Neutrophil (primary cell): Measurements from ENCODE around the gene CHAD.

Experiments used
- H3K27ac ChIP-seq: fragments of 200-600 bp; sonication (generic); 2 replicates; pipeline ENCODE4 v1.5.1; 2016; ENCODE audit warnings: mild to moderate bottlenecking, moderate library complexity
- H3K27me3 ChIP-seq: fragments of 200-600 bp; sonication (generic); 2 replicates; pipeline ENCODE4 v1.6.0; 2016; ENCODE audit warnings: mild to moderate bottlenecking
- H3K36me3 ChIP-seq: fragments of 200-600 bp; sonication (generic); 2 replicates; pipeline ENCODE4 v1.5.1; 2017
- H3K4me1 ChIP-seq, 2 experiments: fragments of 200-600 bp in 1 of 2; sonication (generic) in 1 of 2; 1 replicate in 1 of 2; 2 replicates in 1 of 2; pipeline versions ENCODE4 v1.5.1 to v1.6.1; 2013 to 2016; ENCODE audit warnings: low read depth in 1 of 2, low read length in 1 of 2, mild to moderate bottlenecking in 1 of 2, moderate library complexity in 1 of 2; ENCODE audit not compliant: control insufficient read depth in 1 of 2, insufficient read depth in 1 of 2
- H3K4me3 ChIP-seq, 2 experiments: fragments of 200-600 bp in 1 of 2; sonication (generic) in 1 of 2; 1 replicate in 1 of 2; 2 replicates in 1 of 2; pipeline ENCODE4 v1.5.1; 2013 to 2016; ENCODE audit warnings: low read depth in 1 of 2, low read length in 1 of 2, mild to moderate bottlenecking in 1 of 2, moderate library complexity in 1 of 2
- H3K9me3 ChIP-seq: fragments of 200-600 bp; sonication (generic); 2 replicates; pipeline ENCODE4 v1.5.1; 2016
- CTCF ChIP-seq: fragments of 200-600 bp; sonication (generic); IDR thresholded peaks from 2 replicates; pipeline ENCODE4 v1.5.1; 2016; ENCODE audit warnings: antibody characterized with exemption

CHAD gene

GRCh38 chr17:50448643-50449042, 20.0 kb downstream of the CHAD start:
- no peak overlapping the region for H3K4me3 ChIP-seq
- H3K27ac ChIP-seq: no peak overlapping the region
- peaks cover 8 to 13% of the 10 kb centered on the region in 2 experiments for H3K4me1 ChIP-seq
- H3K27me3 ChIP-seq: no peaks in the 10 kb centered on the region
- no peak for TF ChIP-seq CTCF
- H3K36me3 ChIP-seq: no peaks in the 10 kb centered on the region
- H3K9me3 ChIP-seq: no peaks in the 10 kb centered on the region

- no peak for TF ChIP-seq CTCF
- Histone ChIP-seq H3K9me3 (no peaks in the 10 kb centered on the region), H3K4me3 (no peak overlapping the region), H3K27ac (no peak overlapping the region), H3K36me3 (no peaks in the 10 kb centered on the region), H3K27me3 (no peaks in the 10 kb centered on the region), H3K4me1 (peaks cover 8 to 9% of the 10 kb centered on the region in 2 experiments)
Observed at GRCh38 chr17:50447870-50448595, 20.6 kb downstream of the CHAD start.

DNA sequence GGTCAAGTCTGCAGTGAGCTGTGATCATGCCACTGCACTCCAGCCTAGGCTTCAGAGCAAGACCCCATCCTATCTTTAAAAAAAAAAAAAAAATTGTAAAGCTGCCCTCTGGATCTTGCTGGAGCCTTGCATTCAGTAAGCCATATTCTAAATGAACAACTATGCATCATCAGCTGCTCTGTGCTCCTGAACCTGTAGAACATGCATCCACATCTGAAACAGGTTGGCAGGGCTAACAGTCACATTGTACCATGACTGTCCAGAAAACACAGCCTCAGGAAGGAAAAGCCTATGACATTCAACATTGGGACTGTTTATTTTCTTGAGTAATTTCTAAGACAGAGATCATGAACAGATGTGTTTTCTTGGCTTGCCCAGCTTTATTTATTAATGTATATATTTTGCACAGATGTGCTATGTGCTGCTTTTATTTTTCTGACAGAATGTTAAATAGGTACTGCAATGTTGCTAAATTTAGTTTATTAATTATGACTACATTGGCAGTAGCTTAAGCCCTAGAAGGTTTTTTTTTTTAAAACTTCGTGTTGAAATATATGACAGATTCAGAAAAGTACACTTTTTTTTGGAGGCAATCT, 22.9 kb downstream of the CHAD start:
- Histone ChIP-seq H3K27ac (no peak overlapping the region), H3K36me3 (no peaks in the 10 kb centered on the region), H3K27me3 (no peaks in the 10 kb centered on the region), H3K4me3 (no peak overlapping the region), H3K4me1 (no peaks in the 10 kb centered on the region), H3K9me3 (no peaks in the 10 kb centered on the region)
- no peak for TF ChIP-seq CTCF

DNA sequence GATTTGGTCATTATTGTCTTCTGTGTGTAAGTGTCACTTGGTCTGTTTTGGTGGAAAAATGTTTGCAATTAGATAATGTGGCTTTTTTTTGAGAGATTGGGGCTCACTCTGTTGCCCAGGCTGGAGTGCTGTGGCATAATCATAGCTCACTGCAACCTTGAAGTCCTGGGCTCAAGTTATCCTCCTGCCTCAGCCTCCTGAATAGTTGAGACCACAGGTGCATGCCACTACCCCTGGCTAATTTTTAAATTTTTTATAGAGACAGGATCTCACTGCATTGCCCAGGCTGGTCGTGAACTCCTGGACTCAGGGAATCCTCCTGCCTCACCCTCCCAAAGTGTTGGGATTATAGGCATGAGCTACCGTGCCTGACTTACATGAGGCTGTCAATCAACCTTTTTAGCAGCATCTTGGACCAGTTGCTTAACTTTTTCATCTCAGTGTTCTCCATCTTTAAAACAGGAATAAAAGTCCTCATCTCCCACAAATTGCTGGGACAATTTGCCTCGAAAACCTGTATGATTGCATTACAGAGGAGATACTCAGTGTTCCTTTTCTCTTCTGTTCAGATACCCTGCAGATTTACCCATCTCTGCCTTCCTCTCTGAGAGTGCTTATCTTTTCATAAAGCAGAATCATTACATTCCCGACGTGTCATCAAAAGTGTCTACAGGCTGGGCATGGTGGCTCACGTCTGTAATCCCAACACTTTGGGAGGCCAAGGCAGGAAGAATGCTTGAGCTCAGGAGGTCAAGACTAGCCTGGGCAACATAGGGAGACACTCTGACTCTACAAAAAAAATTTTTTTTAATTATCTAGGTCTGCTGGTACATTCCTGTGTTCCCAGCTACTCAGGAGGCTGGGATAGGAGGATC, 23.6 kb downstream of the CHAD start:
- no peak for TF ChIP-seq CTCF
- H3K27me3 ChIP-seq: no peaks in the 10 kb centered on the region
- H3K4me1 ChIP-seq: no peaks in the 10 kb centered on the region
- no peaks in the 10 kb centered on the region for H3K9me3 ChIP-seq
- H3K36me3 ChIP-seq: no peaks in the 10 kb centered on the region
- H3K27ac ChIP-seq: no peak overlapping the region
- H3K4me3 ChIP-seq: no peak overlapping the region

DNA sequence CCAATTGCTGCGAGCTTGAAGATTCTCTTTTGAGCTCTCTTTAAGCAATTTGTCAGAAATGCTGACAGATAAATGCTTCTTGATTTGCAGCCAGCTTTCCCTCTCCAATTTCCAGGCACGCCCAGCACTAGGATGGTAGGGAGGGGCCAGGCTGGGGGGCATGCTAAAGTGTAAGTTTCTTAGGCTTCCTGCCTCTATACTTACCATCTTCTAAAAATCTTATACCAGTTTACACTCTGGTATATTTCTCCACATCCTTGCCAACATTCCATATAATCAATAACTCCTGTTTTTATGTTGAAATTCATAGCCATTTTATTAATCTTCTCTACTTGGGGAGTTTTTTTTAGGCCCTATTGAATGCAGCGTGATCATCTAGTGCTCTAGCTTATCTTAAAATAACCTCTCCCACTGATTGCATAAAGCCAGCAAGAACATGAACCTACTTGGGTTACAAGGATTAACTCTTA, 25.1 kb downstream of the CHAD start:
- Histone ChIP-seq H3K27me3 (no peaks in the 10 kb centered on the region), H3K27ac (no peak overlapping the region), H3K4me3 (no peak overlapping the region), H3K9me3 (no peaks in the 10 kb centered on the region), H3K36me3 (no peaks in the 10 kb centered on the region), H3K4me1 (no peaks in the 10 kb centered on the region)
- TF ChIP-seq CTCF: no peak
